H9 (cell line): ENCODE measurements around the gene PPP3CA. TPM values are rescaled to one million over a fixed set of nuclear protein-coding genes. Genes with fewer than 3 reads are reported as not detected.

Experiments
- DNase-seq: peaks from one replicate; pipeline ENCODE4 v3.0.0-alpha.2; 2017
- H2AFZ ChIP-seq: one replicate; pipeline ENCODE4 v1.6.1; 2013; ENCODE audit warnings: mild to moderate bottlenecking, low read length, control low read depth, moderate library complexity
- H2AK5ac ChIP-seq: 2 replicates; pipeline ENCODE4 v1.6.1; 2013; ENCODE audit warnings: low read length, control low read depth, mixed read lengths; ENCODE audit not compliant: insufficient read length
- H2BK120ac ChIP-seq: one replicate; pipeline ENCODE4 v1.6.1; 2013; ENCODE audit warnings: low read depth, mild to moderate bottlenecking, low read length, control low read depth, inconsistent platforms; ENCODE audit not compliant: poor library complexity, severe bottlenecking
- H2BK12ac ChIP-seq: 2 replicates; pipeline ENCODE4 v1.6.1; 2013; ENCODE audit warnings: low read length, control low read depth, mixed read lengths, low read depth; ENCODE audit not compliant: insufficient read length
- H2BK15ac ChIP-seq: 2 replicates; pipeline ENCODE4 v1.6.1; 2013; ENCODE audit warnings: low read depth, low read length, control low read depth
- H2BK20ac ChIP-seq: one replicate; pipeline ENCODE4 v1.6.1; 2013; ENCODE audit warnings: low read depth, mild to moderate bottlenecking, low read length, control low read depth, inconsistent platforms; ENCODE audit not compliant: poor library complexity, severe bottlenecking
- H2BK5ac ChIP-seq: 2 replicates; pipeline ENCODE4 v1.6.1; 2013; ENCODE audit warnings: low read length, control low read depth, mixed read lengths; ENCODE audit not compliant: insufficient read length
- H3K14ac ChIP-seq: 2 replicates; pipeline ENCODE4 v1.6.1; 2013; ENCODE audit warnings: low read length, control low read depth; ENCODE audit not compliant: insufficient read depth
- H3K18ac ChIP-seq: 2 replicates; pipeline ENCODE4 v1.6.1; 2013; ENCODE audit warnings: low read depth, mild to moderate bottlenecking, mixed read lengths, low read length, control low read depth; ENCODE audit not compliant: insufficient read length
- H3K23ac ChIP-seq: 2 replicates; pipeline ENCODE4 v1.6.1; 2013; ENCODE audit warnings: low read length, control low read depth, mixed read lengths, low read depth; ENCODE audit not compliant: insufficient read length
- H3K23me2 ChIP-seq: 2 replicates; pipeline ENCODE4 v1.6.1; 2013; ENCODE audit warnings: low read depth, mild to moderate bottlenecking, mixed read lengths, low read length, control low read depth; ENCODE audit not compliant: insufficient read length, poor library complexity, severe bottlenecking
- H3K27ac ChIP-seq: 2 replicates; pipeline ENCODE4 v1.5.1; 2013; ENCODE audit warnings: low read length, control low read depth, mixed read lengths, low read depth; ENCODE audit not compliant: insufficient read length
- H3K27me3 ChIP-seq: 2 replicates; pipeline ENCODE4 v1.6.1; 2013; ENCODE audit warnings: low read length, control low read depth, inconsistent platforms; ENCODE audit not compliant: insufficient read depth
- H3K4ac ChIP-seq: 2 replicates; pipeline ENCODE4 v1.6.1; 2013; ENCODE audit warnings: low read depth, mild to moderate bottlenecking, control low read depth, inconsistent platforms, low read length, moderate library complexity
- H3K4me1 ChIP-seq: 2 replicates; pipeline ENCODE4 v1.6.1; 2013; ENCODE audit warnings: low read length, control low read depth, inconsistent platforms; ENCODE audit not compliant: insufficient read depth
- H3K4me2 ChIP-seq: 2 replicates; pipeline ENCODE4 v1.6.1; 2013; ENCODE audit warnings: low read length, control low read depth, mixed read lengths; ENCODE audit not compliant: insufficient read length, insufficient read depth
- H3K56ac ChIP-seq: 2 replicates; pipeline ENCODE4 v1.6.1; 2013; ENCODE audit warnings: low read depth, mild to moderate bottlenecking, mixed read lengths, low read length, control low read depth; ENCODE audit not compliant: insufficient read length
- H3K79me1 ChIP-seq: 2 replicates; pipeline ENCODE4 v1.6.1; 2013; ENCODE audit warnings: low read depth, mild to moderate bottlenecking, moderate library complexity, low read length, control low read depth, inconsistent platforms; ENCODE audit not compliant: insufficient read depth, poor library complexity, severe bottlenecking
- H3K79me2 ChIP-seq: 2 replicates; pipeline ENCODE4 v1.6.1; 2013; ENCODE audit warnings: low read length, control low read depth, inconsistent platforms; ENCODE audit not compliant: insufficient read depth
- H3K9ac ChIP-seq: 2 replicates; pipeline ENCODE4 v1.6.1; 2013; ENCODE audit warnings: low read length, control low read depth, mixed read lengths; ENCODE audit not compliant: insufficient read length; ENCODE audit errors: extremely low read depth
- H3K9me3 ChIP-seq: one replicate; pipeline ENCODE4 v1.6.1; 2013; ENCODE audit warnings: low read depth, low read length, inconsistent platforms; ENCODE audit not compliant: control insufficient read depth
- H3T11ph ChIP-seq: one replicate; pipeline ENCODE4 v1.6.1; 2013; ENCODE audit warnings: mild to moderate bottlenecking, low read length, control low read depth, inconsistent platforms
- H4K20me1 ChIP-seq: one replicate; pipeline ENCODE4 v1.6.1; 2013; ENCODE audit not compliant: control insufficient read depth, insufficient read length, insufficient read depth
- H4K5ac ChIP-seq: 2 replicates; pipeline ENCODE4 v1.6.1; 2013; ENCODE audit warnings: low read depth, mild to moderate bottlenecking, mixed read lengths, low read length, control low read depth; ENCODE audit not compliant: insufficient read length
- H4K8ac ChIP-seq: replicated peaks from 2 replicates; pipeline ENCODE4 v1.6.1; 2013; ENCODE audit warnings: low read length, control low read depth, mixed read lengths, low read depth; ENCODE audit not compliant: insufficient read length
- H4K91ac ChIP-seq: 2 replicates; pipeline ENCODE4 v1.6.1; 2013; ENCODE audit warnings: low read depth, mild to moderate bottlenecking, moderate library complexity, mixed read lengths, low read length, control low read depth; ENCODE audit not compliant: insufficient read length
- H3K27ac Mint-ChIP-seq, 3 experiments: 2 replicates in 2 of 3; 3 replicates in 1 of 3; pipeline ENCODE4 v1.8.0; 2020 to 2021; ENCODE audit warnings: mixed read lengths in 3 of 3, mild to moderate bottlenecking in 1 of 3, moderate library complexity in 1 of 3
- H3K27me3 Mint-ChIP-seq: 2 replicates; pipeline ENCODE4 v1.8.0; 2021; ENCODE audit warnings: low read depth, mild to moderate bottlenecking, moderate library complexity, mixed read lengths
- H3K36me3 Mint-ChIP-seq, 3 experiments: 2 replicates in 2 of 3; 3 replicates in 1 of 3; pipeline ENCODE4 v1.8.0; 2020 to 2021; ENCODE audit warnings: low read depth in 3 of 3, mixed read lengths in 3 of 3; ENCODE audit not compliant: insufficient read depth in 1 of 3
- H3K4me1 Mint-ChIP-seq, 2 experiments: 2 replicates each; pipeline ENCODE4 v1.8.0; 2020; ENCODE audit warnings: mixed read lengths in 2 of 2
- H3K4me3 Mint-ChIP-seq, 2 experiments: 2 replicates in 1 of 2; 3 replicates in 1 of 2; pipeline ENCODE4 v1.8.0; 2020 to 2021; ENCODE audit warnings: mild to moderate bottlenecking in 2 of 2, mixed read lengths in 2 of 2, moderate library complexity in 1 of 2
- H3K9me3 Mint-ChIP-seq, 2 experiments: 2 replicates in 1 of 2; 3 replicates in 1 of 2; pipeline ENCODE4 v1.8.0; 2020; ENCODE audit warnings: mild to moderate bottlenecking in 2 of 2, mixed read lengths in 2 of 2, moderate library complexity in 1 of 2
- WGBS: extraction: QIAGEN DNeasy Blood & Tissue Kit; methylation state at CpG from one replicate; pipeline ENCODE4 v1.1.7; 2013; ENCODE audit warnings: missing lambda C conversion rate, low lambda C conversion rate, mixed read lengths; ENCODE audit not compliant: insufficient read length; ENCODE audit errors: extremely low coverage; 5-methylcytosine and 5-hydroxymethylcytosine counted together
- total RNA-seq: library from RNA; stranded (reverse); gene quantifications from 2 replicates; pipeline ENCODE4 v1.2.1, GENCODE V29; 2021
- TF ChIP-seq, protein P1 (sequence below): fragments of 200-600 bp; sonication (generic); conservative IDR thresholded peaks from 3 replicates; pipeline ENCODE4 v1.8.0; 2021; ENCODE audit warnings: antibody characterized with exemption, mild to moderate bottlenecking

Gene PPP3CA
- total RNA-seq, 1 experiment from 2014 or later = 16.8 TPM

DNA sequence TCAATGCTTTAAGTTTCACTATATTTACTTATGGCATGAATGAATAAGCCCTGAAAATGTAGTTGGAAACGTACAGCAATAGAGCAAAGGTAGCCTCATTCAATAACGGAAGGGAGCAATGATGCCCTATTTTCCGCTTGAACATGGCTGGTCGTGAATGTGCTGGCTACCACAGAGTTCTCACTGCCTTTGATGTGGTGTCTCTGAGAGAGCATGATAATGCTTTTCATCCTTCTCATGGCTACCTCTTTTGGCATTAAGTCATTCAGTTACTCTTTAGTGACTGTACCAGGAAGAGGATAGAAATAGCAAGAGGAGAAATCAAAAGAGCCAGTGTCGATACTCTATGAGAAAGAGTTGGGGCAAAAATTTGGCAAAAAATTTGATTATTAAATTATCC, 308.0 kb downstream of the PPP3CA start:
- Histone ChIP-seq H3K9me3 (no peaks in the 10 kb centered on the region), H3K23ac (no peak overlapping the region), H2BK5ac (no peak overlapping the region), H3K27me3 (no peaks in the 10 kb centered on the region; the same call in 1 of the 2 replicates), H3K27ac (no peak overlapping the region), H3K4me1 (peaks cover 6% of the 10 kb centered on the region; the same call in 1 of the 2 replicates), H2BK20ac (no peak overlapping the region), H3T11ph (no peak overlapping the region), H4K20me1 (no peaks in the 10 kb centered on the region), H4K5ac (no peak overlapping the region), H3K56ac (no peak overlapping the region), H2AFZ (no peak overlapping the region), H3K79me2 (no peaks in the 10 kb centered on the region), H3K9ac (no peak overlapping the region), H3K79me1 (no peaks in the 10 kb centered on the region), H2BK15ac (no peak overlapping the region), H2AK5ac (no peak overlapping the region), H3K14ac (no peak overlapping the region), H2BK12ac (no peak overlapping the region), H3K23me2 (no peaks in the 10 kb centered on the region), H3K4ac (no peak overlapping the region), H3K18ac (no peak overlapping the region), H4K8ac (no peak overlapping the region), H4K91ac (no peak overlapping the region), H2BK120ac (no peak overlapping the region), H3K4me2 (no peak overlapping the region)
- TF ChIP-seq, protein P1, sequence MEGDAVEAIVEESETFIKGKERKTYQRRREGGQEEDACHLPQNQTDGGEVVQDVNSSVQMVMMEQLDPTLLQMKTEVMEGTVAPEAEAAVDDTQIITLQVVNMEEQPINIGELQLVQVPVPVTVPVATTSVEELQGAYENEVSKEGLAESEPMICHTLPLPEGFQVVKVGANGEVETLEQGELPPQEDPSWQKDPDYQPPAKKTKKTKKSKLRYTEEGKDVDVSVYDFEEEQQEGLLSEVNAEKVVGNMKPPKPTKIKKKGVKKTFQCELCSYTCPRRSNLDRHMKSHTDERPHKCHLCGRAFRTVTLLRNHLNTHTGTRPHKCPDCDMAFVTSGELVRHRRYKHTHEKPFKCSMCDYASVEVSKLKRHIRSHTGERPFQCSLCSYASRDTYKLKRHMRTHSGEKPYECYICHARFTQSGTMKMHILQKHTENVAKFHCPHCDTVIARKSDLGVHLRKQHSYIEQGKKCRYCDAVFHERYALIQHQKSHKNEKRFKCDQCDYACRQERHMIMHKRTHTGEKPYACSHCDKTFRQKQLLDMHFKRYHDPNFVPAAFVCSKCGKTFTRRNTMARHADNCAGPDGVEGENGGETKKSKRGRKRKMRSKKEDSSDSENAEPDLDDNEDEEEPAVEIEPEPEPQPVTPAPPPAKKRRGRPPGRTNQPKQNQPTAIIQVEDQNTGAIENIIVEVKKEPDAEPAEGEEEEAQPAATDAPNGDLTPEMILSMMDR = no peak
- no CpG with 5 or more reads among the region's 5 CpGs for WGBS
- H3K27me3 Mint-ChIP-seq = peaks cover 2% of the 10 kb centered on the region; the same call in 1 of the 2 replicates
- no peak for DNase-seq
- no peak overlapping the region for H3K27ac Mint-ChIP-seq
- H3K36me3 Mint-ChIP-seq = peaks cover 0 to 6% (median 4%) of the 10 kb centered on the region in 3 experiments; a peak in 3 of 7 replicates
- no peaks in the 10 kb centered on the region; a peak in 1 of 5 replicates for H3K9me3 Mint-ChIP-seq
- H3K4me3 Mint-ChIP-seq = no peak overlapping the region
- peaks cover 12 to 17% of the 10 kb centered on the region in 2 experiments for H3K4me1 Mint-ChIP-seq
